HEK293 (cell line): ENCODE data around the gene DYNLT2B.

Source experiments
- BCL11A ChIP-seq: fragments of 450-650 bp; formaldehyde crosslinking; IDR thresholded peaks from 2 replicates; pipeline ENCODE4 v1.5.1; 2016; ENCODE audit warnings: low read depth, missing biosample characterization, missing genetic modification characterization
- EGR2 ChIP-seq: fragments of 450-650 bp; formaldehyde crosslinking; IDR thresholded peaks from 2 replicates; pipeline ENCODE4 v1.5.1; 2016; ENCODE audit warnings: low read depth, missing biosample characterization, missing genetic modification characterization
- GFI1B ChIP-seq: fragments of 450-650 bp; formaldehyde crosslinking; IDR thresholded peaks from 2 replicates; pipeline ENCODE4 v1.5.1; 2016; ENCODE audit warnings: missing biosample characterization, missing genetic modification characterization
- KLF16 ChIP-seq: fragments of 450-650 bp; formaldehyde crosslinking; IDR thresholded peaks from 2 replicates; pipeline ENCODE4 v1.5.1; 2017; ENCODE audit warnings: missing biosample characterization, missing genetic modification characterization
- MYNN ChIP-seq: fragments of 450-650 bp; formaldehyde crosslinking; IDR thresholded peaks from 2 replicates; pipeline ENCODE4 v1.5.1; 2016; ENCODE audit warnings: missing biosample characterization, missing genetic modification characterization, borderline replicate concordance
- PRDM6 ChIP-seq: fragments of 450-650 bp; formaldehyde crosslinking; IDR thresholded peaks from 2 replicates; pipeline ENCODE4 v1.5.1; 2017; ENCODE audit warnings: missing biosample characterization, missing genetic modification characterization
- TRIM28 ChIP-seq: IDR thresholded peaks from 2 replicates; pipeline ENCODE4 v1.6.1; 2011; ENCODE audit warnings: low read length, control low read depth, borderline replicate concordance
- ZBTB48 ChIP-seq: fragments of 450-650 bp; formaldehyde crosslinking; IDR thresholded peaks from 2 replicates; pipeline ENCODE4 v1.5.1; 2016; ENCODE audit warnings: missing biosample characterization, missing genetic modification characterization
- ZNF274 ChIP-seq, 2 experiments: fragments of 200-500 bp in 1 of 2; fragments of 450-650 bp in 1 of 2; sonication (Bioruptor generic) in 1 of 2; formaldehyde crosslinking in 1 of 2; IDR thresholded peaks; 2 replicates each; pipeline versions ENCODE4 v1.5.1 to v1.6.1; 2014 to 2016; ENCODE audit warnings: borderline replicate concordance in 1 of 2, inconsistent platforms in 1 of 2, low read length in 1 of 2, missing biosample characterization in 1 of 2, missing genetic modification characterization in 1 of 2
- ZNF843 ChIP-seq: fragments of 450-650 bp; formaldehyde crosslinking; IDR thresholded peaks from 2 replicates; pipeline ENCODE4 v1.5.1; 2016; ENCODE audit warnings: missing biosample characterization, missing genetic modification characterization
- ZSCAN30 ChIP-seq: fragments of 450-650 bp; IDR thresholded peaks from 2 replicates; pipeline ENCODE4 v1.5.1; 2018; ENCODE audit warnings: missing biosample characterization, mild to moderate bottlenecking, missing genetic modification characterization, moderate library complexity
- TF ChIP-seq, protein P1 (sequence below): fragments of 450-650 bp; formaldehyde crosslinking; IDR thresholded peaks from 2 replicates; pipeline ENCODE4 v1.5.1; 2016; ENCODE audit warnings: missing biosample characterization, missing genetic modification characterization
- TF ChIP-seq, protein P2 (sequence below): fragments of 450-650 bp; formaldehyde crosslinking; IDR thresholded peaks from 2 replicates; pipeline ENCODE4 v1.5.1; 2016; ENCODE audit warnings: missing biosample characterization, missing genetic modification characterization

DNA sequence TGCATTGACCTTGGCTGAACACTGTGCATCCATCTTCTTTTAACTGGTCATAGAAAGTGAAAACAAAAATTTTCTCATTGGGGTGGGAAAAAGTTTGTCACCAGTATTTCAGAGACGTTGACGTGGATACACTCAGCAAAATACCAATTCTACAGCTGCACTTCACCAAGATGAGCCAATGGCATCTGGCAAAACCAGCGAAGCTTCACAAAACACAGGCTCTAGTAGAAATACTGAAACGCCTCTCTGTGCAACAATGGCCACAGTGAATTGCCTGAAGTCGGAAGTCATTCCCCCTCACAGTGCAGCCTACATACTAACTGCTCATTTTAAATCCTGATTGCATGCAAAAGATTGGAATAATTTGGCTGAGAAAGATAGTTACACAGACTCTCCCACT is 47.5 kb downstream of the DYNLT2B start:
- TF ChIP-seq, protein P1, sequence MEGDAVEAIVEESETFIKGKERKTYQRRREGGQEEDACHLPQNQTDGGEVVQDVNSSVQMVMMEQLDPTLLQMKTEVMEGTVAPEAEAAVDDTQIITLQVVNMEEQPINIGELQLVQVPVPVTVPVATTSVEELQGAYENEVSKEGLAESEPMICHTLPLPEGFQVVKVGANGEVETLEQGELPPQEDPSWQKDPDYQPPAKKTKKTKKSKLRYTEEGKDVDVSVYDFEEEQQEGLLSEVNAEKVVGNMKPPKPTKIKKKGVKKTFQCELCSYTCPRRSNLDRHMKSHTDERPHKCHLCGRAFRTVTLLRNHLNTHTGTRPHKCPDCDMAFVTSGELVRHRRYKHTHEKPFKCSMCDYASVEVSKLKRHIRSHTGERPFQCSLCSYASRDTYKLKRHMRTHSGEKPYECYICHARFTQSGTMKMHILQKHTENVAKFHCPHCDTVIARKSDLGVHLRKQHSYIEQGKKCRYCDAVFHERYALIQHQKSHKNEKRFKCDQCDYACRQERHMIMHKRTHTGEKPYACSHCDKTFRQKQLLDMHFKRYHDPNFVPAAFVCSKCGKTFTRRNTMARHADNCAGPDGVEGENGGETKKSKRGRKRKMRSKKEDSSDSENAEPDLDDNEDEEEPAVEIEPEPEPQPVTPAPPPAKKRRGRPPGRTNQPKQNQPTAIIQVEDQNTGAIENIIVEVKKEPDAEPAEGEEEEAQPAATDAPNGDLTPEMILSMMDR (tag by site-specific recombination) = no peak
- TF ChIP-seq ZNF274 (IDR thresholded peaks at IDR 0.05; ENCODE audit: low read length) (no peak), ZNF274 (tag by site-specific recombination; IDR thresholded peaks at IDR 0.05; ENCODE audit: borderline replicate concordance) (no peak), MYNN (no peak), ZSCAN30 (tag by site-specific recombination) (no peak), EGR2 (no peak), BCL11A (no peak), GFI1B (tag by site-specific recombination) (no peak), ZBTB48 (tag by site-specific recombination) (no peak), KLF16 (no peak), PRDM6 (tag by site-specific recombination) (no peak), ZNF843 (tag by site-specific recombination) (no peak), TRIM28 (no peak)
- TF ChIP-seq, protein P2, sequence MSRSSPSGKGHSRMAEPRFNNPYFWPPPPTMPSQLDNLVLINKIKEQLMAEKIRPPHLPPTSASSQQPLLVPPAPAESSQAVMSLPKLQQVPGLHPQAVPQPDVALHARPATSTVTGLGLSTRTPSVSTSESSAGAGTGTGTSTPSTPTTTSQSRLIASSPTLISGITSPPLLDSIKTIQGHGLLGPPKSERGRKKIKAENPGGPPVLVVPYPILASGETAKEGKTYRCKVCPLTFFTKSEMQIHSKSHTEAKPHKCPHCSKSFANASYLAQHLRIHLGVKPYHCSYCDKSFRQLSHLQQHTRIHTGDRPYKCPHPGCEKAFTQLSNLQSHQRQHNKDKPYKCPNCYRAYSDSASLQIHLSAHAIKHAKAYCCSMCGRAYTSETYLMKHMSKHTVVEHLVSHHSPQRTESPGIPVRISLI (tag by site-specific recombination) = no peak
